ENCODE data around the gene ANXA11.
"Not testable (repeated sequence)": the region's sequence is repeated elsewhere in the genome, so short reads cannot be mapped to it uniquely, and the experiment has no call there.

DNA sequence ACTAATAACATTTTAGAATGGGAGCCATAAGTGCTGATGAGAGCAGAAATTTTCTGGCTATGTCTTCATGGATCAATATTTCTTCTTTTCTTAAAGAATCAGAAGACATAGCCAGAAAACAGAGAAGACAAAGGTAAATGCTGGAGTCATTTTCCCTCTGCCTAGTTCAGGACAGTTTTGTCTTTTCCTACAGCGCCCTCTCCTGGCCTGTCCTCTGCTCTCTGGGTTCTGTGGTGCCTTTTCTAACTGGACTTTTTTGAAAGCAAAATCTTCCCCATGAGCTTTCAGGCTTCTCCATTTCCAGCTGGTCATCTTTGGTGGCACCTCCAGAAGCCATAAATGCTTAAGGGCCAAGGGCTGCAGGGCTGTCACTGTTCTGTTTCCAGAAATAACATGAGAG is 45.1 kb upstream of the ANXA11 start:
- not testable (repeated sequence) for TF ChIP-seq POLR2A, CTCF (IDR thresholded peaks at IDR 0.05)
